Natural killer cell (primary cell): Measurements from ENCODE around the gene CRADD. TPM values are rescaled to one million over a fixed set of nuclear protein-coding genes. Genes with fewer than 3 reads are reported as not detected.
A peak's percentile ranks its signal among the peaks of the same experiment; 100 is the strongest.

ENCODE experiments used
- ATAC-seq, 3 donors: fragments of 150-1000 bp in 2 of 3; fragments of 200-7000 bp in 1 of 3; cut with Tn5 transposase; 1 replicate in 1 of 3; 2 replicates in 2 of 3; pipeline ENCODE4 v1.10.0; 2021; ENCODE audit warnings: mild to moderate bottlenecking in 2 of 3, moderate library complexity in 2 of 3
- DNase-seq, 2 donors: peaks; one replicate each; pipeline versions ENCODE4 v3.0.0 to v3.0.0-alpha.2; 2013 to 2021; ENCODE audit warnings: mixed read lengths in 1 of 2
- H3K27ac ChIP-seq: one replicate; pipeline ENCODE4 v1.5.1; 2013; ENCODE audit warnings: mild to moderate bottlenecking, low read length
- H3K27me3 ChIP-seq: one replicate; pipeline ENCODE4 v1.6.1; 2013; ENCODE audit warnings: low read length; ENCODE audit not compliant: control insufficient read depth, insufficient read depth
- H3K36me3 ChIP-seq: one replicate; pipeline ENCODE4 v1.6.1; 2013; ENCODE audit warnings: low read length; ENCODE audit not compliant: control insufficient read depth, insufficient read depth
- H3K4me1 ChIP-seq: one replicate; pipeline ENCODE4 v1.6.1; 2013; ENCODE audit warnings: low read length; ENCODE audit not compliant: control insufficient read depth, insufficient read depth
- H3K4me3 ChIP-seq: one replicate; pipeline ENCODE4 v1.5.1; 2013; ENCODE audit warnings: low read length
- H3K9me3 ChIP-seq: one replicate; pipeline ENCODE4 v1.6.1; 2013; ENCODE audit warnings: low read length; ENCODE audit not compliant: control insufficient read depth, insufficient read depth
- H3K27ac Mint-ChIP-seq, 2 donors: one replicate each; pipeline ENCODE4 v1.8.0; 2022; ENCODE audit warnings: mild to moderate bottlenecking in 2 of 2, mixed read lengths in 2 of 2, moderate library complexity in 1 of 2
- H3K27me3 Mint-ChIP-seq, 2 donors: one replicate each; pipeline ENCODE4 v1.8.0; 2022; ENCODE audit warnings: low read depth in 2 of 2, mixed read lengths in 2 of 2
- H3K36me3 Mint-ChIP-seq: one replicate; pipeline ENCODE4 v1.8.0; 2022; ENCODE audit warnings: mixed read lengths
- H3K4me1 Mint-ChIP-seq, 2 donors: one replicate each; pipeline ENCODE4 v1.8.0; 2022; ENCODE audit warnings: mixed read lengths in 2 of 2
- H3K4me3 Mint-ChIP-seq: one replicate; pipeline ENCODE4 v1.8.0; 2022; ENCODE audit warnings: mild to moderate bottlenecking, moderate library complexity, mixed read lengths
- H3K9me3 Mint-ChIP-seq, 2 donors: one replicate each; pipeline ENCODE4 v1.8.0; 2022; ENCODE audit warnings: mixed read lengths in 2 of 2
- WGBS: methylation state at CpG from one replicate; pipeline ENCODE4 v1.1.7; 2013; ENCODE audit warnings: missing lambda C conversion rate; ENCODE audit not compliant: insufficient coverage; 5-methylcytosine and 5-hydroxymethylcytosine counted together
- intact Hi-C: fragments of 100-400 bp; cut with micrococcal nuclease; formaldehyde crosslinking; loops from one replicate; pipeline ENCODE4 v1.14.2; 2022
- total RNA-seq, 4 donors: library from RNA; stranded (reverse); fragments of 120-200 nt in 1 of 4; gene quantifications; one replicate each; pipeline versions ENCODE4 v1.2.3 to v1.2.4, GENCODE V29; 2013 to 2022
- TF ChIP-seq, protein P1 (sequence below): fragments of 200-600 bp; IDR thresholded peaks from one replicate; pipeline ENCODE4 v1.8.0; 2022; ENCODE audit warnings: antibody characterized with exemption

CRADD gene
- total RNA-seq, 3 donors from 2014 or later (not counting 1 experiment from before 2014, with no cell fraction given), result 19.1 to 27.5 (median 26.4) TPM

DNA sequence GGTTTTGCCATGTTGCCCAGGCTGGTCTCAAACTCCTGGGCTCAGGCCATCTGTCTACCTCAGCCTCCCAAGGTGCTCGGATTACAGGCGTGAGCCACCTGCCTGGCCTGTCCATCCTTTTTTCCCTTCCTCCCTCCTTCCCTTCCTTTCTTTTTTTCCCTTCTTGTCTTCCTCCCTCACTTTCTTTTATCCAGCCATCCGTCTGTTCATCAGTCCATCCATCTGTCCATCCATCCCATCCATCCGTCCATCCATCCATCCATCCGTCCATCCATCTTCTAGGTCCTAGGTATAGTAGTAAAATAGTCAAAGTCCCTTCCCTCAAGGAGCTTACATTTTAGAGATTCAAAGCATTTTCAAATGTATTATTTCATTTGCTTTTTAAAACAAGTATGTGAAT lies 56.8 kb downstream of the CRADD start:
- H3K36me3 ChIP-seq, result no peaks in the 10 kb centered on the region
- Mint-ChIP-seq H3K27me3 (no peaks in the 10 kb centered on the region), H3K4me3 (no peak overlapping the region), H3K36me3 (no peaks in the 10 kb centered on the region), H3K4me1 (peaks cover 8 to 18% of the 10 kb centered on the region in 2 donors), H3K27ac (no peak overlapping the region), H3K9me3 (no peaks in the 10 kb centered on the region)
- no peaks in the 10 kb centered on the region for H3K4me1 ChIP-seq
- no peak overlapping the region for H3K27ac ChIP-seq
- 97% methylated on average over 3 of the region's 5 CpGs for WGBS
- no peaks in the 10 kb centered on the region for H3K27me3 ChIP-seq
- no peak overlapping the region for H3K4me3 ChIP-seq
- no peak for DNase-seq
- no peak for ATAC-seq
- TF ChIP-seq, protein P1, sequence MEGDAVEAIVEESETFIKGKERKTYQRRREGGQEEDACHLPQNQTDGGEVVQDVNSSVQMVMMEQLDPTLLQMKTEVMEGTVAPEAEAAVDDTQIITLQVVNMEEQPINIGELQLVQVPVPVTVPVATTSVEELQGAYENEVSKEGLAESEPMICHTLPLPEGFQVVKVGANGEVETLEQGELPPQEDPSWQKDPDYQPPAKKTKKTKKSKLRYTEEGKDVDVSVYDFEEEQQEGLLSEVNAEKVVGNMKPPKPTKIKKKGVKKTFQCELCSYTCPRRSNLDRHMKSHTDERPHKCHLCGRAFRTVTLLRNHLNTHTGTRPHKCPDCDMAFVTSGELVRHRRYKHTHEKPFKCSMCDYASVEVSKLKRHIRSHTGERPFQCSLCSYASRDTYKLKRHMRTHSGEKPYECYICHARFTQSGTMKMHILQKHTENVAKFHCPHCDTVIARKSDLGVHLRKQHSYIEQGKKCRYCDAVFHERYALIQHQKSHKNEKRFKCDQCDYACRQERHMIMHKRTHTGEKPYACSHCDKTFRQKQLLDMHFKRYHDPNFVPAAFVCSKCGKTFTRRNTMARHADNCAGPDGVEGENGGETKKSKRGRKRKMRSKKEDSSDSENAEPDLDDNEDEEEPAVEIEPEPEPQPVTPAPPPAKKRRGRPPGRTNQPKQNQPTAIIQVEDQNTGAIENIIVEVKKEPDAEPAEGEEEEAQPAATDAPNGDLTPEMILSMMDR, result no peak
- intact Hi-C loops, result no loop called here
- no peaks in the 10 kb centered on the region for H3K9me3 ChIP-seq

DNA sequence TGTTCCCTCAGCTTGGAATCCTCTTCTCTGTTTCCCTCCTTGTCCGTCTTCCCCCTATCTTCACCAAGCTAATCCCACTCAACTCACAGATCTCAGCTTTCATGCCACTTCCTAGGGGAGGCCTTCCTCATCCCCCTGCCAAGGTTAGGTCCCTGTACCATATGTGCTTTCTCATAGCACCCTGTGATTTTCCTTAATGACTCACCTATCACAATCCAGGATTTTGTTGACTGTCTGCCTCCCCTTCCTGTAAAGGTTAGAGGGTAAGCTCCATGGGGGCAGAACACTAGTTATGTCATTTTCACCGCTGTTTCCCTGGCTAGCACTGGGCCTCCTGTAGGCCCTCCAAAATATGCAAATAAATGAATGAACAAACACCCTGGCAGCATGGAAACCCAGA lies 57.6 kb downstream of the CRADD start:
- no peak overlapping the region for H3K27ac Mint-ChIP-seq
- Histone ChIP-seq H3K27me3 (no peaks in the 10 kb centered on the region), H3K27ac (no peak overlapping the region), H3K4me3 (no peak overlapping the region), H3K4me1 (no peaks in the 10 kb centered on the region), H3K36me3 (no peaks in the 10 kb centered on the region), H3K9me3 (no peaks in the 10 kb centered on the region)
- H3K9me3 Mint-ChIP-seq, result no peaks in the 10 kb centered on the region
- ATAC-seq, result no peak
- intact Hi-C loops, result no loop called here
- H3K4me3 Mint-ChIP-seq, result no peak overlapping the region
- peaks cover 6 to 20% of the 10 kb centered on the region in 2 donors for H3K4me1 Mint-ChIP-seq
- H3K36me3 Mint-ChIP-seq, result no peaks in the 10 kb centered on the region
- 100% methylated on average over 2 of the region's 2 CpGs for WGBS
- H3K27me3 Mint-ChIP-seq, result no peaks in the 10 kb centered on the region
- no peak for DNase-seq
- TF ChIP-seq, protein P1, result no peak

DNA sequence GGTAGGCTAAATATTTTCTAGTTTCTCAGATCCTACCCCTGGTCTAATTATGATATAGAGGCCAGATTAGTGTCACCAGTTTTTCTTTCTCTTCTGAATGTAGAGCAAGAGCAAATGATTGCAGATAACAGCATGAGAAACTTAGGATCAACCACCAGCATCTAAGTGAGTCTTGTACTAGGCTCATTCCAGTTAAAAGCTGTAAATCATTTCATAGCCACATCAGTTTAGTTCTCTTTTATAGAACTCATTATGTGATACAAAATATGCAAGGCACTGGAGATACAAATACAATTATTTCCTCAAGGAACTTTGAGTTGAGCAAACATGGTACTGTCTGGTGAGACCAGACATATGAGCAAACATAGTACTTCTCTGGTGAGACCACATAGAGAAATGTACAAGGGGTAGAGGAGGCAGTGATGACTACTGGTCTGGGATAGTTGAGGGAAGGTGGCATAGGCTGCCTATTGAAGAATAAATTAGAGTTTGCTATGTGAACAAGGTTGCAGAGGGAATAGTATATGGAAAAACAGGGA lies 59.5 kb downstream of the CRADD start:
- H3K9me3 Mint-ChIP-seq, result no peaks in the 10 kb centered on the region
- no peak overlapping the region for H3K4me3 ChIP-seq
- peaks cover 17 to 28% of the 10 kb centered on the region in 2 donors for H3K4me1 Mint-ChIP-seq
- intact Hi-C loops, result no loop called here
- H3K27ac Mint-ChIP-seq, result no peak overlapping the region
- no peaks in the 10 kb centered on the region for H3K27me3 Mint-ChIP-seq
- TF ChIP-seq, protein P1, result no peak
- no peaks in the 10 kb centered on the region for H3K9me3 ChIP-seq
- H3K4me1 ChIP-seq, result peaks cover 1% of the 10 kb centered on the region
- H3K36me3 Mint-ChIP-seq, result no peaks in the 10 kb centered on the region
- no peak overlapping the region for H3K27ac ChIP-seq
- DNase-seq, result no peak
- H3K4me3 Mint-ChIP-seq, result no peak overlapping the region
- H3K27me3 ChIP-seq, result no peaks in the 10 kb centered on the region
- ATAC-seq, result no peak
- H3K36me3 ChIP-seq, result no peaks in the 10 kb centered on the region

DNA sequence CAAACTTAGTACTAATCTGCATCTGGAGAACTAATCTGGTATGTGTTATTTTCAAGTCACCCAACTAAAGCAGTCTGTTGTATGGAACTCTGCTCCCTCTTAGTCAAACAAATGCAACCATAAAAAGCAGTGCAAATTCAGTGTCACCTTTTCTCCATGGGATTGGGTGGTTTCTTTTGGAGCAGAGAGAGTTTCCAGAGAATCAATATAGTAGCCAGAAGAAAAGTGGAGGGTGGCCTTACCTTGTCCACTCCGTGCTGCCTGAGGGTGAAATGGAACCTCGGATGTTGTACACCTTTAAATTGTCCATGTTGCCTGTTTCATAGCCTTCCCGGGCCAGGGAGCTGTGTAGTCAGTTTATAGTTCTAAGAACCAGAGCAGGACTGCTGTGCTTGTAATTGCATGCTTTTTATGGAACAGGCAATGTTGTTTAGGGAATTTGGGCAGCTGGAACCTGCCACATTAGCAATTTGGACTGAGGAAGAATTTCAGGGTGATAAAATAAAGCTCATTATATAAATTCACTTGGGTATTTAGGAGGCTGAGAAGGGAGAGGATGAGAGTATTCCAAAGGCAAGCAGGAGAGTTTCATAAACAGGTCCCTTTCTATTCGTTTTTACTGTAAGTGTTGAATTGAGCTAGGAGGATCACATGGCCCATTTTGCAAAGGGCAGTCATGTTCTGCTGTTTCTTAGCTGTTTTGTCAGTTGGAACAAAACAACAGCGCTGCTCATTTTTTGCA lies 60.5 kb downstream of the CRADD start:
- Mint-ChIP-seq H3K4me3 (no peak overlapping the region), H3K27me3 (no peaks in the 10 kb centered on the region), H3K4me1 (peaks cover 22 to 34% of the 10 kb centered on the region in 2 donors), H3K27ac (peak overlapping the region in 1 of 2 donors; percentile 68), H3K9me3 (no peaks in the 10 kb centered on the region), H3K36me3 (no peaks in the 10 kb centered on the region)
- Histone ChIP-seq H3K4me3 (no peak overlapping the region), H3K27me3 (no peaks in the 10 kb centered on the region), H3K27ac (no peak overlapping the region), H3K4me1 (peaks cover 6% of the 10 kb centered on the region), H3K36me3 (no peaks in the 10 kb centered on the region), H3K9me3 (no peaks in the 10 kb centered on the region)
- TF ChIP-seq, protein P1, result no peak
- DNase-seq (no peak), ATAC-seq (no peak)
- intact Hi-C loops, result no loop called here
- 63% methylated on average over 5 of the region's 5 CpGs for WGBS
